MCF 10A (cell line): ENCODE data around the gene ARHGEF12. TPM values are rescaled to one million over a fixed set of nuclear protein-coding genes. Genes with fewer than 3 reads are reported as not detected.

ENCODE experiments used
- BruUV-seq: library from RNA; stranded (reverse); fragments of 400-500 nt; replicated peaks from 2 replicates; lab custom pipeline; 2021; lab: Mats Ljungman, UMichigan
- CTCF ChIA-PET: fragments of 300-600 bp; sonication (Branson Sonifier 250); formaldehyde crosslinking; extraction: SDS; loops from one replicate; lab custom pipeline; 2021; ENCODE audit warnings: antibody characterized with exemption, inconsistent platforms; lab: Yijun Ruan, JAX
- POLR2A ChIA-PET: fragments of 300-600, 350-650 bp; sonication (Branson Sonifier 250); formaldehyde crosslinking; extraction: SDS; loops from one replicate; lab custom pipeline; 2020; ENCODE audit warnings: antibody characterized with exemption, inconsistent platforms; lab: Yijun Ruan, JAX
- DNase-seq: peaks from one replicate; pipeline ENCODE4 v3.0.0-alpha.2; 2018; ENCODE audit not compliant: unreplicated experiment
- H3K27ac Mint-ChIP-seq: one replicate; pipeline ENCODE4 v1.8.0; 2022; ENCODE audit warnings: mild to moderate bottlenecking, low read depth, mixed read lengths; ENCODE audit not compliant: unreplicated experiment
- H3K27me3 Mint-ChIP-seq: one replicate; pipeline ENCODE4 v1.8.0; 2022; ENCODE audit warnings: mixed read lengths; ENCODE audit not compliant: insufficient read depth, unreplicated experiment
- H3K36me3 Mint-ChIP-seq: one replicate; pipeline ENCODE4 v1.8.0; 2022; ENCODE audit warnings: mild to moderate bottlenecking, moderate library complexity, mixed read lengths; ENCODE audit not compliant: insufficient read depth, unreplicated experiment
- H3K4me1 Mint-ChIP-seq: one replicate; pipeline ENCODE4 v1.8.0; 2022; ENCODE audit warnings: mixed read lengths; ENCODE audit not compliant: insufficient read depth, unreplicated experiment
- H3K4me3 Mint-ChIP-seq: one replicate; pipeline ENCODE4 v1.8.0; 2022; ENCODE audit warnings: mild to moderate bottlenecking, moderate library complexity, mixed read lengths; ENCODE audit not compliant: unreplicated experiment
- H3K9me3 Mint-ChIP-seq: one replicate; pipeline ENCODE4 v1.8.0; 2022; ENCODE audit warnings: mixed read lengths; ENCODE audit not compliant: unreplicated experiment
- CTCF ChIP-seq: fragments of 200-600 bp; IDR thresholded peaks from one replicate; pipeline ENCODE4 v1.8.0; 2022; ENCODE audit warnings: antibody characterized with exemption, mild to moderate bottlenecking; ENCODE audit not compliant: unreplicated experiment
- intact Hi-C: fragments of 100-400 bp; cut with micrococcal nuclease; formaldehyde crosslinking; loops from 2 replicates; pipeline ENCODE4 v1.14.1; 2022
- total RNA-seq: library from RNA; stranded (reverse); gene quantifications from 2 replicates; pipeline ENCODE4 v1.2.3, GENCODE V29; 2022

ARHGEF12 gene
- total RNA-seq, 1 experiment from 2014 or later, result 61.2 TPM

- POLR2A ChIA-PET, result interaction anchor here (0.5 to 6.1 kb wide), 29 partner anchors 8 to 1126 kb away, joined by 3 to 128 read pairs (median 6); partner anchors contain the start of genes TLCD5 and TRIM29
- Mint-ChIP-seq H3K36me3 (peaks cover 5% of the 10 kb centered on the region), H3K27me3 (no peaks in the 10 kb centered on the region), H3K9me3 (no peaks in the 10 kb centered on the region), H3K27ac (no peak overlapping the region), H3K4me1 (peaks cover 49% of the 10 kb centered on the region), H3K4me3 (peak overlapping the region; percentile 94)
- CTCF ChIA-PET, result interaction anchor here (0.6 to 4.7 kb wide), 36 partner anchors 12 to 641 kb away, joined by 3 to 23 read pairs (median 3); no protein-coding TSS in a partner anchor
- no TSS peak for BruUV-seq
- peak; percentile 39 for TF ChIP-seq CTCF
- intact Hi-C loops, result loop anchor here (1.0 to 5.0 kb wide), 3 partner anchors 97 to 1257 kb away; no protein-coding TSS in a partner anchor
- DNase-seq, result peak; percentile 81
Observed at GRCh38 chr11:120334894-120335462, 1.2 kb upstream of the ARHGEF12 start.

- Mint-ChIP-seq H3K4me1 (peaks cover 54% of the 10 kb centered on the region), H3K9me3 (no peaks in the 10 kb centered on the region), H3K27me3 (no peaks in the 10 kb centered on the region), H3K27ac (no peak overlapping the region), H3K4me3 (peak overlapping the region; percentile 94), H3K36me3 (no peaks in the 10 kb centered on the region)
- no peak for DNase-seq
- CTCF ChIA-PET, result interaction anchor here (0.6 to 4.7 kb wide), 33 partner anchors 12 to 640 kb away, joined by 3 to 23 read pairs (median 3); no protein-coding TSS in a partner anchor
- POLR2A ChIA-PET, result interaction anchor here (0.5 to 6.1 kb wide), 35 partner anchors 8 to 1126 kb away, joined by 3 to 128 read pairs (median 6); partner anchors contain the start of genes TLCD5 and TRIM29
- intact Hi-C loops, result loop anchor here (1.0 to 5.0 kb wide), 3 partner anchors 97 to 1257 kb away; no protein-coding TSS in a partner anchor
- no peak for TF ChIP-seq CTCF
- no TSS peak for BruUV-seq
Observed at GRCh38 chr11:120335556-120335907, 681 bp upstream of the ARHGEF12 start.

GRCh38 chr11:120336641-120337354 lies 585 bp downstream of the ARHGEF12 start:
- peak overlapping the region; percentile 94 for H3K4me3 Mint-ChIP-seq
- no peaks in the 10 kb centered on the region for H3K27me3 Mint-ChIP-seq
- no peaks in the 10 kb centered on the region for H3K36me3 Mint-ChIP-seq
- no peak for TF ChIP-seq CTCF
- H3K27ac Mint-ChIP-seq, result peak overlapping the region; percentile 88
- H3K9me3 Mint-ChIP-seq, result no peaks in the 10 kb centered on the region
- POLR2A ChIA-PET, result interaction anchor here (0.6 to 6.1 kb wide), 35 partner anchors 10 to 688 kb away, joined by 3 to 128 read pairs (median 6); partner anchors contain the start of genes TLCD5 and TRIM29
- CTCF ChIA-PET, result interaction anchor here (0.6 to 4.7 kb wide), 8 partner anchors 34 to 117 kb away, joined by 3 to 23 read pairs (median 3); no protein-coding TSS in a partner anchor
- intact Hi-C loops, result loop anchor here (1.0 to 5.0 kb wide), 3 partner anchors 64 to 1256 kb away; no protein-coding TSS in a partner anchor
- H3K4me1 Mint-ChIP-seq, result peaks cover 45% of the 10 kb centered on the region
- peak; percentile 45 for DNase-seq
- no TSS peak for BruUV-seq
